Suprapubic skin (tissue), 4 donors: ENCODE data around the gene CGNL1.

Experiments
- POLR2A ChIP-seq, 2 donors: fragments of 450-650 bp; IDR thresholded peaks; one replicate each; pipeline ENCODE4 v1.6.1; 2017; ENCODE audit warnings: antibody characterized with exemption in 2 of 2, mild to moderate bottlenecking in 2 of 2, moderate library complexity in 2 of 2
- POLR2AphosphoS5 ChIP-seq, 3 donors: sonication (generic); formaldehyde crosslinking; IDR thresholded peaks; one replicate each; pipeline ENCODE4 v1.6.1; 2017; ENCODE audit warnings: antibody characterized with exemption in 3 of 3

DNA sequence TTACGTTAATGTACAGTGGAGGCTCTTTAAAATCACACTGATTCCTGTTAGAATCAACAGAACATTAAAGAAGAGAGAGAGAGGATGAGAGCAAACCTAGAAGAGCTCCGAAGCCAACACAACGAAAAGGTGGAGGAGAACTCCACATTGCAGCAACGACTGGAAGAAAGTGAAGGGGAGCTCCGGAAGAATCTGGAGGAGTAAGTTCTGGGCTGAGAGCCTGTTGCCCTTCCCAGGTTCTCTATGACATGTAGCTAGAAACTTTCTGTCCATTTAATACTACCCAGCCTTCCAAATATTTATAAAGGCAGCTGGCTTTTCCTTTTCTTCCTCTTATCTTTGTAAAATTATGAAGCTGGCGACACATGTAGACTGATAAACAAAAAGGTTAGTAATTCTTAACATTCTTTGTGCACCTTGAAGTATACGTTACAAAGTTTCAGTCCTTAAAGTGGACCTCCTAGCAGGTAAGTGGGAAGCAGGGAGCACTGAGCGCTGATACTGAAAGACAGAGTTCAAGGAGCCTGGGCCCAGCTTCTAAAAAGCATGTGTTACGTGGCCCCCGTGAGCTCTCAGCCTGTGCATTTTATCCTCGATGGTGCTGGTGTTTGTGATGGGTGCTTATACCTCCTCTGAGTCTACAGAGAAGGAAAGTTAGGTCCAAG lies 75.9 kb downstream of the CGNL1 start:
- TF ChIP-seq POLR2A (IDR thresholded peaks at IDR 0.05) (no peak), POLR2AphosphoS5 (IDR thresholded peaks at IDR 0.05) (no peak)
